HG03097 (cell line): Measurements from ENCODE around the gene GGCT.

Experiments used
- ATAC-seq: cut with Tn5 transposase; IDR thresholded peaks from one replicate; pipeline ENCODE4 v1.9.1; 2021; ENCODE audit not compliant: unreplicated experiment, low FRiP score

GGCT gene

DNA sequence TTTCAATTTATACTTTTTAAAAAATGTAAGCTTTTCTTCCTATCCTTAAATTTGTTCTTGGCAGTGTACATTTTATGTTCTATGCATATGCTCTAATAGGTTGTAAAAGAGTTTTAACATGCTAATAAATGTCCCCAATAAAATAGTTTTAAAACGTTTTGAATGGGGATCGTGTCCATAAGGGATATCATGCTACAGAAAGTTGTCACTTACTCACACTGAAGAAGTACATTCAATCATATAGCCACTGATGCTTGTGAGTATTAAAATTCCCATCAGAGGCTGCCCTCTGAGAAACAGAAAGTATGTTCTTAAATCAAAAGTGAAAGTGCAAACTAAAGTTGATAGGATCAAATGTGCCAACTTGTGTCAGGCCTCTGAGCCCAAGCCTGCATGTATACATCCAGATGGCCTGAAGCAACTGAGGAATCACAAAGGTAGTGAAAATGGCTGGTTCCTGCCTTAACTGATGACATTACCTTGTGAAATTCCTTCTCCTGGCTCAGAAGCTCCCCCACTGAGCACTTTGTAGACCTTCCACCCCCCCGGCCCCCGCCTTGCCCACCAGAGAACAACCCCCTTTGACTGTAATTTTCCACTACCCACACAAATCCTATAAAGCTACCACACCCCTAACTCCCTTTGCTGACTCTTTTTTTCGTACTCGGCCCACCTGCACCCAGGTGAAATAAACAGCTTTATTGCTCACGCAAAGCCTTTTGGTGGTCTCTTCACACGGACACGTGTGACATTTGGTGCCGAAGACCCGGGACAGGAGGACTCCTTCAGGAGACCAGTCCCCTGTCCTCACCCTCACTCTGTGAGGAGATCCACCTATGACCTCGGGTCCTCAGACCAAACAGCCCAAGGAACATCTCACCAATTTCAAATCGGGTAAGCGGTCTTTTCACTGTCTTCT, 25.2 kb downstream of the GGCT start:
- no peak for ATAC-seq

DNA sequence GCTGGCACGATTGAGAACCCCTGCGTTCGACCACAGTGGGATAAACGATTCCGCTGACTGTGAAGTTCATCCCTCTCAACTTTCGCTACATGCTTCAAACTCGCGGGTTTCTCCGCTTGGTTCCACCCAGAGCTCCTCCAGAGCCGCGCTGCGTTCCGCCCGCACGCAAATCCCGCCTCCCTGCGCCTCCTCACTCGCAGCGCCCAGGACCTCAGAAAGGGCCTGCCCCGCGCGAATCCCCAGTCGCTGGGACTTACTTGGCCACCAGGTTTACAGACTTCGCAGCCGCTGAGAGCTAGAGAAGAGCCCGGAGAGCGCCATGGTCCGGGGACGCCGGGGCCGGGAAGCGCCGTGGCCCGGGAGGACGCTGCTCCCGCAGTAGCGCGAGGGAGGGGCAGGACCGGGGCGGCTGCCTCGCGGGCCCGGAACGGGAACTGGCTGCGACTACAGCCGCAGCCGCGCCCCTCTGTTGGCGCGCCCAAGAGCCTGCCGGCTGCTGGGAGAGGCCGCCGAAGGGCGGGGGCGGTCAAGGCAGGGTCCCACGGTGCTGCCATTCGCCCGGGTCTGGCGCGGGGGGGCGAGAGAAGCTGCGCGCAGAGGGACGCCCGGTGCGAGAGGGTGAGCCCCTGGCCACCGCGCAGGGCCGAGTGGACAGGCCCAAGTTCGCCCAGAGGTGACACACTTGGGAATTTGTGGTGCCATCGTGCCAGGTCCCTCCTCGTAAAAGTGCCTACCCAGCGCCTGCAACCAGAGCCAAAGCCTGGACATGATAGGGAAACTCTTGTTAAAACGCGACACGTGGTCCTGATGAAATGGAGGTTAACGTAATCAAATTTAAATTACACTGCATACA, 26.1 kb downstream of the GGCT start, which contains the start of gene NOD1:
Gene NOD1, minus strand, starts transcription at position 436 of the 853 bp plus-strand sequence. CDS start 21,863 bp downstream, outside the sequence.
- peak; percentile 94 for ATAC-seq

DNA sequence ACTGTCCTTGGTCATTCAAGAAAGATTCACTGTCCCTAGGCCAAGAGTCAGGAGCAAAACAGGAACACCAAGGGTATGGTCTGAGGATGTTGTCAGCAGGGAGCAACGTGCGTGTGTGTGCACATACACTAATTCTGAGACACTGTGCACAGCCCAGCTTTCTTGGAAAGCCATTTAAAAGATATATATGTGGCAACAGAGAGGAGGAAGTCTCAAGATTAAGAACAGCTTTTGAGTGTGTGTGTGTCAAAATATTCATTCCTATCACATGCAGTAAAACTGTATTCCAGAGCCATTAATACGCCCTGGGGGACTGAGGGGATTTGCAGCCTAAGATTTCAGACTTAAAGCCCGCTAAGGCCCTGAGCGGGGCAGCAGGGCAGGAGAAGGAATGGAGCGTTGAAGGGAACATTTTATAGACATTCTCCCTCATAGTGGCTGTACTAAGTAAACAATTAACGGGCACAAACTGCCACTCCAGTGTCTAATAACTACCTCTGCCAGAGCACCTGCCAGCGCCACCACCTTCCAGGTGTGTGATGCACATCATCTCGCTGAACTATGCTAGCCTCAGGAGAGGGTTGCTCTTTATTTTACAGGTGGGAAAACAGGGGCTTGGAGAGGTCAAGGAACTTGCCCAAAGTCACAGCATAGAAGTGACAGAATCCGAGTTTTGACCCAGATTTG, 28.0 kb downstream of the GGCT start:
- no peak for ATAC-seq

- ATAC-seq = no peak
Observed at GRCh38 chr7:30475580-30475979, 29.0 kb downstream of the GGCT start.

GRCh38 chr7:30474893-30475292, 29.7 kb downstream of the GGCT start:
- no peak for ATAC-seq

DNA sequence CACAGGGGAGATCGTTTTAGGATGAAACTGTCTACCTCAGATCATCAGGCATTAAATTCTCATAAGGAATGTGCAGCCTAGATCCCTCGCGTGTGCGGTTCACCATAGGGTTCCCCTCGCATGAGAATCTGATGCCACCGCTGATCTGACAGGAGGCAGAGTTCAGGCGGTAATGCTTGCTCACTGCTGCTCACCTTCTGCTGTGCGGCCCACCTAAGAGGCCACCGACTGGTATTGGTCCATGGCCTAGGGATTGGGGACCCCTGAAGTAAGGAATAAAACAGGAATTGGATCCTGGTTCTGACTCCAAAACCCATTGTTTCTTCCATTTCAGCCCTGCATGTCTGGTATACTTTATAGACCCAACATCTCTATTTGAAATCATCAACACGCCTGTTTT, 30.1 kb downstream of the GGCT start:
- ATAC-seq = no peak

DNA sequence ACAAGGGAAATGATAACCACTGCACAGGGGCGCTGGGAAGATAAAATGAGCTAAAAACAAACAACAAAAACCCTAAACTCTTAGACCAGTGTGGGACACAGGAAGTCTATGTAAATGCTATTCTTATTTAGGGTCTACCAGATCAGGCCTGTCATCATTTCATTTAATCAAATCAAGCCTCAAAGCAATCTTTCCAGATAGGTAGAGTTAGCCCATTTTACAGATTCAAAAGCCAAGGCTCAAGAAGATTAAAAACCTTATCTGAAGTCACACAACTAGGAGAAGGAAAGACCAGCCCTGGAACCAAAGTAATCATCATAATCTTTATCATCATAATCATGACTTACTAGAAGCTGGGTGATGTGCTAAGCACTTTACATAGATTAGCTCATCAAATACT, 30.7 kb downstream of the GGCT start:
- no peak for ATAC-seq

- no peak for ATAC-seq
Observed at GRCh38 chr7:30472784-30473775, 31.5 kb downstream of the GGCT start.

DNA sequence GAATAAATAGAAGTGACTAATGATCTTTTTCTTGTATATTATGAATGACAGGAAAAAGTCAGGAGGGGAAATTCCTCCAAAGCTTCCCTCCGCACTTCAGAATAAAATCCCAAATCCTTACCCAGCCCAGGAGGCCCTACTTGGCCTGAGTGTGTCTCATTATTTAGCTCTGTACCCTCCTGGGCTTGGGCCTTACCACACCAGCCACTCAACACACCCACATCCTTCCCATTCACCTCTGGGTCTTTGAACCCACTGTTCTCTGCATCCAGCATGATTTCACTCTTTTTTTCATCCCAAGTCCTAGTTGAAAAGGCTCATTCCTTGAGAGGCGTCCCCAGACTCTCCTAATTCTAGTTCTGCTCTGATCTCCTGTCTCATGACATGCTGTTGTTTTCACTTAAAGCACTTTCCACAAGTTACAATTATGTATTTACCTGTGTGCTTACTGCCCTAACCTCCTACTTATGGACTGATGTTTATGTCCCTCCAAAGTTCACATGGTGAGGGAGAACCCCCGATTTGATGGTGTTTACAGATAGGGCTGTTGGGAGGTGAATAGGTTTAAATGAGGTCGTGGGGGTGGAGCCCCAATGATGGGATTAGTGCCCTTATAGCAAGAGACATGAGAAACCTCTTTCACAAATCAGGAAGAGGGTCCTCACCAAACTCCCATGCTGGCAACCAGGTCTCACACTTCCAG, 32.4 kb downstream of the GGCT start:
- no peak for ATAC-seq

- no peak for ATAC-seq
Observed at GRCh38 chr7:30471205-30471604, 33.4 kb downstream of the GGCT start.

DNA sequence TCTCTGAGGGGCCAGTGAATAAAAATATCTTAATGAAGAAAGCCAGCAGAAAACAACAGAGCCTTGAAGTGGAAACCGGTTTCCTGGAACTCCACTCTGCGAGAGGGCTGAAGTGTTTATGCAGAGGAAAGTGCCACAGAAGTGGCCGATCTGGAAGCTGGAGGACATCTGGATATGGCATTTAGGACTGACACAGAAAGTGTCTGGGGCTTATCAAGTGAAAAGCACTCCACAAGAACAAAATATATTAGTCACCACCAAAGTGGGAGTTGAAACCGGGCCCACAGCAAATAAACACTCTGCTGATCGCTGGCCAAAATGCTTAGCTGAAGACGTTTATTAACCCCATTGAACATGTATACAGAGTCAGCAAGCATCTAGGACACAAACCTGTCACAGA, 33.9 kb downstream of the GGCT start:
- ATAC-seq = no peak

DNA sequence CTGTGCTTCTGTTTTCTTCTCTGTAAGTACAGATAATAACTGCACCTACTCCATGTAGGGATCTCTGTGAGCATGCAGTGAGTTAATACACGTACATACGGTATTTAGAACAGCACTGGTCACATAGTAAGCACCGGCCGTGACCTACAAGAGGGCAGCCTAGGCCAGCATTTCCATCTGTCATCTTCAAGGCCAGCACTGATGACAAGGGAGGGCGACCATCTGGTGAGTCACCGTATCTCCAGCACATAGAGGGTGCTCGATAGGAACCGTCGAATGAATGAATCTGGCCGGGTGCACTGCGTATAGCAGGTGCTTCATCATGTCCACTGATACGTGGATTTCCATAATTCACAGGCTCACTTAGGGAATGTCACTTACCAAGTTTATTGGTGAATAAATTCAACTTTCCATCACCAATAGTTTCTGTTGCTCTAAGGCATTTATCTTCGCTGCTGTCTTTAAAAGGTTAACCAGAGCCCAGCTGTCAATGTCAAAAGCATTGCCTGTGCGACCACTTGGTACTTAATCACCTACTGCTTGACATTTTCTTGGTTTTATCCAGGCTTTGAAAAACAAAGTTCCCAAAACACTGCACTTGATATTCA, 34.4 kb downstream of the GGCT start:
- no peak for ATAC-seq

- no peak for ATAC-seq
Observed at GRCh38 chr7:30469303-30469702, 35.3 kb downstream of the GGCT start.

GRCh38 chr7:30468791-30469190, 35.8 kb downstream of the GGCT start:
- ATAC-seq = no peak

GRCh38 chr7:30468041-30468440, 36.6 kb downstream of the GGCT start:
- ATAC-seq = no peak

GRCh38 chr7:30467271-30467670, 37.4 kb downstream of the GGCT start:
- ATAC-seq = no peak

GRCh38 chr7:30466266-30466665, 38.4 kb downstream of the GGCT start:
- ATAC-seq = no peak

DNA sequence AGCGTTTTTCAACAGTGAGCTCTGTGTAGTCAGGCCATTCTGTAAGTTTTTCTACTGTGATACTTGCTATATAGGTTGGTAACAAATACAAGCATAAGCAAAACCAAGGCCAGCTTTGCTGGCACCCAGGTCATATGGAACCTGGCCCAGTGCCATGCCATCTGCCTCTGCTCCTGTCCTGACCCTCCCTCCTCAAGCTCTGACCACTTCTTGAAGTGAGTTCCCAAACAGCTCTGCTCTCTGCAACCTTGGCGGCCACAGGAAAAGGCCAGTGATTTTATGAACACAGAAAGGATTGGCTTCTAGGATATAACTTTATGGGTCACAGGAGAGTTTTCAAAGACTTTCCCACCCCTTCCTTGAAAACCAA, 38.8 kb downstream of the GGCT start:
- ATAC-seq = no peak
